Nephron (organoid): ENCODE measurements around the gene TP53TG5.

Source experiments
- H3K27ac Mint-ChIP-seq, 3 experiments: 2 replicates each; pipeline ENCODE4 v1.8.0; 2020; ENCODE audit warnings: mixed read lengths in 3 of 3, mild to moderate bottlenecking in 2 of 3, moderate library complexity in 1 of 3
- H3K27me3 Mint-ChIP-seq: 2 replicates; pipeline ENCODE4 v1.8.0; 2021; ENCODE audit warnings: low read depth, mild to moderate bottlenecking, moderate library complexity, mixed read lengths
- H3K36me3 Mint-ChIP-seq: 2 replicates; pipeline ENCODE4 v1.8.0; 2020; ENCODE audit warnings: low read depth, mixed read lengths
- H3K4me1 Mint-ChIP-seq: 2 replicates; pipeline ENCODE4 v1.8.0; 2020; ENCODE audit warnings: mixed read lengths
- H3K4me3 Mint-ChIP-seq, 3 experiments: 2 replicates each; pipeline ENCODE4 v1.8.0; 2020; ENCODE audit warnings: mild to moderate bottlenecking in 3 of 3, mixed read lengths in 3 of 3, moderate library complexity in 2 of 3
- H3K9me3 Mint-ChIP-seq: 2 replicates; pipeline ENCODE4 v1.8.0; 2020; ENCODE audit warnings: mixed read lengths
- CTCF ChIP-seq, 3 experiments: fragments of 200-600 bp; sonication (generic); IDR thresholded peaks; one replicate each; pipeline ENCODE4 v1.5.0; 2021; ENCODE audit warnings: antibody characterized with exemption in 3 of 3; ENCODE audit not compliant: unreplicated experiment in 3 of 3

Gene TP53TG5

GRCh38 chr20:45344168-45344860 is 33.8 kb downstream of the TP53TG5 start:
- Mint-ChIP-seq H3K4me3 (peak overlapping the region; percentile 54 to 74 (median 72)), H3K36me3 (no peaks in the 10 kb centered on the region), H3K4me1 (peaks cover 68% of the 10 kb centered on the region), H3K9me3 (no peaks in the 10 kb centered on the region), H3K27me3 (peaks cover 13% of the 10 kb centered on the region), H3K27ac (peak overlapping the region; percentile 91 to 99 (median 98))
- TF ChIP-seq CTCF (IDR thresholded peaks at IDR 0.05; ENCODE audit: unreplicated experiment in 3 of 3), result no peak

- peaks cover 13% of the 10 kb centered on the region for H3K27me3 Mint-ChIP-seq
- H3K27ac Mint-ChIP-seq, result peak overlapping the region; percentile 91 to 99 (median 98)
- peak overlapping the region; percentile 12 to 72 (median 68) for H3K4me3 Mint-ChIP-seq
- H3K4me1 Mint-ChIP-seq, result peaks cover 73% of the 10 kb centered on the region
- no peak for TF ChIP-seq CTCF (IDR thresholded peaks at IDR 0.05; ENCODE audit: unreplicated experiment in 3 of 3)
- H3K9me3 Mint-ChIP-seq, result no peaks in the 10 kb centered on the region
- no peaks in the 10 kb centered on the region for H3K36me3 Mint-ChIP-seq
Observed at GRCh38 chr20:45343532-45344167, 34.5 kb downstream of the TP53TG5 start.

GRCh38 chr20:45342855-45343531 is 35.1 kb downstream of the TP53TG5 start:
- no peaks in the 10 kb centered on the region for H3K36me3 Mint-ChIP-seq
- H3K27me3 Mint-ChIP-seq, result peaks cover 13% of the 10 kb centered on the region
- peaks cover 80% of the 10 kb centered on the region for H3K4me1 Mint-ChIP-seq
- TF ChIP-seq CTCF (IDR thresholded peaks at IDR 0.05; ENCODE audit: unreplicated experiment in 3 of 3), result no peak
- peak overlapping the region; percentile 91 to 99 (median 98) for H3K27ac Mint-ChIP-seq
- H3K4me3 Mint-ChIP-seq, result peak overlapping the region in 2 of 3 experiments; percentile 68 to 74
- H3K9me3 Mint-ChIP-seq, result no peaks in the 10 kb centered on the region

- peak overlapping the region; percentile 91 to 99 (median 98) for H3K27ac Mint-ChIP-seq
- H3K36me3 Mint-ChIP-seq, result no peaks in the 10 kb centered on the region
- peaks cover 82% of the 10 kb centered on the region for H3K4me1 Mint-ChIP-seq
- no peaks in the 10 kb centered on the region for H3K9me3 Mint-ChIP-seq
- H3K4me3 Mint-ChIP-seq, result peak overlapping the region; percentile 41 to 74 (median 62)
- peaks cover 8% of the 10 kb centered on the region for H3K27me3 Mint-ChIP-seq
- TF ChIP-seq CTCF (IDR thresholded peaks at IDR 0.05; ENCODE audit: unreplicated experiment in 3 of 3), result no peak
Observed at GRCh38 chr20:45341939-45342854, 35.9 kb downstream of the TP53TG5 start.

- TF ChIP-seq CTCF (IDR thresholded peaks at IDR 0.05; ENCODE audit: unreplicated experiment in 3 of 3), result no peak
- Mint-ChIP-seq H3K4me3 (peak overlapping the region in 2 of 3 experiments; percentile 62 to 74), H3K27ac (peak overlapping the region; percentile 91 to 99 (median 98)), H3K4me1 (peaks cover 82% of the 10 kb centered on the region), H3K9me3 (no peaks in the 10 kb centered on the region), H3K36me3 (no peaks in the 10 kb centered on the region), H3K27me3 (peaks cover 2% of the 10 kb centered on the region)
Observed at GRCh38 chr20:45341579-45341938, 36.6 kb downstream of the TP53TG5 start.
